ENCODE measurements around the gene MRPL14. TPM values are rescaled to one million over a fixed set of nuclear protein-coding genes. Genes with fewer than 3 reads are reported as not detected.
A peak's percentile ranks its signal among the peaks of the same experiment; 100 is the strongest.

MRPL14 gene
- total RNA-seq, 1 donor from 2014 or later: 45.5 TPM

- no peak for DNase-seq (ENCODE audit: extremely low spot score, unreplicated experiment)
- H3K4me1 Mint-ChIP-seq (ENCODE audit: unreplicated experiment): peaks cover 25% of the 10 kb centered on the region
- TF ChIP-seq, protein P1, sequence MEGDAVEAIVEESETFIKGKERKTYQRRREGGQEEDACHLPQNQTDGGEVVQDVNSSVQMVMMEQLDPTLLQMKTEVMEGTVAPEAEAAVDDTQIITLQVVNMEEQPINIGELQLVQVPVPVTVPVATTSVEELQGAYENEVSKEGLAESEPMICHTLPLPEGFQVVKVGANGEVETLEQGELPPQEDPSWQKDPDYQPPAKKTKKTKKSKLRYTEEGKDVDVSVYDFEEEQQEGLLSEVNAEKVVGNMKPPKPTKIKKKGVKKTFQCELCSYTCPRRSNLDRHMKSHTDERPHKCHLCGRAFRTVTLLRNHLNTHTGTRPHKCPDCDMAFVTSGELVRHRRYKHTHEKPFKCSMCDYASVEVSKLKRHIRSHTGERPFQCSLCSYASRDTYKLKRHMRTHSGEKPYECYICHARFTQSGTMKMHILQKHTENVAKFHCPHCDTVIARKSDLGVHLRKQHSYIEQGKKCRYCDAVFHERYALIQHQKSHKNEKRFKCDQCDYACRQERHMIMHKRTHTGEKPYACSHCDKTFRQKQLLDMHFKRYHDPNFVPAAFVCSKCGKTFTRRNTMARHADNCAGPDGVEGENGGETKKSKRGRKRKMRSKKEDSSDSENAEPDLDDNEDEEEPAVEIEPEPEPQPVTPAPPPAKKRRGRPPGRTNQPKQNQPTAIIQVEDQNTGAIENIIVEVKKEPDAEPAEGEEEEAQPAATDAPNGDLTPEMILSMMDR (conservative IDR thresholded peaks at IDR 0.05): peak; percentile 51
- no peak overlapping the region for H3K4me3 Mint-ChIP-seq
- H3K27me3 Mint-ChIP-seq: no peaks in the 10 kb centered on the region
- H3K9me3 Mint-ChIP-seq: no peaks in the 10 kb centered on the region
- H3K27ac Mint-ChIP-seq: no peak overlapping the region
- peaks cover 35% of the 10 kb centered on the region for H3K36me3 Mint-ChIP-seq
Measured at GRCh38 chr6:44113414-44113813, 13.8 kb downstream of the MRPL14 start.

DNA sequence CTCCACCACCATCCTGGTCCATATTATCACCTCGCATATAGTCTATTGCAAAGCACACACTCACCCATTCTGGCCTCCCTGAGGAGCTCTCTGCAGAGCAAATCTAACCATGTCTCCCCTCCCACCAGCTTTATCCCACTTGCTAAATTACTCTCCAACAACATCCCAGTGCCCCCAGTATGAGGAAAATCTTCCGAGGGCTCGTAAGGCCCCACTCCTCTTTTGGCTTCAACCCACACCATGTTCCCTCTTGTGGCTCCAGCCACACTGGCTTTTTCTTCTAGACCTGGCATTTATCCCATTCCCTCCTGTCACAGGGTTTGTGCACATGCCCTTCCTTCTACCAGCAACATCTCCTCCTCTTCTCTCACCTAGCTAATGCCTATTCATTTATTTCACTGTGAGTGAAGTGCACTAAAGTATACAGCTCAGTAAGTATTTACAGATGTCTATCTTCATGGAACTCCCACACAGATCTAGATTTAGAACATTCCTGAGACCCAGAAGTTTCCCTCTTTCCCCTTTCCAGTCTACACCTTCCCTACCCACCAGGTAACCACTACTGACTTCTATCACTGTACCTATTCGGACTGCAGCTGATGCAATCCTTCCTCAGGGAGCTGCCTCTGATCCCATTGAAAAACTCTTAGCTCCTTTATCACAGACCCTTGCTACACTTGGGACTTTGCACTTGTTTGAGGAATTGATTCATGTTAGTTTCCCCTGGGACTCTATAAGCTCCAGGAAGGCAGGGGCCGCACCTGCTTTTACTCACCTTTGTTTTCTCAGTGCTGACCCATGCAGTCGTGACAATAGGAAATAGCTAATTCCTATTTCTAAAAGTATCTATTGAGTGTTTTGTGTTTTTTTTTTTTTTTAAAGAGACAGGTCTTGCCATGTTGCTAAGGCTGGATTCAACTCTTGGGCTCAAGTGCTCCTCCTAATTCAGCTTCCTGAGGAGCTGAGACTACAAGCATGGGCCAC is 15.5 kb downstream of the MRPL14 start:
- H3K4me1 Mint-ChIP-seq (ENCODE audit: unreplicated experiment): peaks cover 18% of the 10 kb centered on the region
- TF ChIP-seq, protein P1 (conservative IDR thresholded peaks at IDR 0.05): no peak
- H3K27ac Mint-ChIP-seq: peak overlapping the region; percentile 75
- peak overlapping the region; percentile 27 for H3K4me3 Mint-ChIP-seq
- no peaks in the 10 kb centered on the region for H3K27me3 Mint-ChIP-seq
- peaks cover 35% of the 10 kb centered on the region for H3K36me3 Mint-ChIP-seq
- no peak for DNase-seq (ENCODE audit: extremely low spot score, unreplicated experiment)
- no peaks in the 10 kb centered on the region for H3K9me3 Mint-ChIP-seq

DNA sequence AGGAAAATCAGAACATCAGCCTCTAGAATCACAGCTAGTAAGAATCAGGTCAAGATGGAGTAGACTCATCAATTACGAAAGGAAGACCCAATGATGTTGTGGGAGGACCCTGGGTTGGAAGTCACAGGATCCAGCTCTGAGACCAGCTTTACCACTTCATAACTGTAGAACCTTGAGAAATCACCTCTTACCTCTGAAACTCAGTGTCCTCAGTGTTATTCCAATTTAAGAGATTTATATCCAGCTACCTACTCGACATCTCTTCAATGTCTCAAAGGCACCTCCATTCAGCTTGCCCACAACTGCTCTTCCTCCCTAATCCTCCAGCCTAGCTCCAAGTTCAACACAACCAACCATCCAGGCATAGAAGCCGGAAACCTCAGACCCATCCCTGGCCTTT is 16.3 kb downstream of the MRPL14 start:
- no peaks in the 10 kb centered on the region for H3K27me3 Mint-ChIP-seq
- no peaks in the 10 kb centered on the region for H3K9me3 Mint-ChIP-seq
- H3K4me1 Mint-ChIP-seq (ENCODE audit: unreplicated experiment): peaks cover 14% of the 10 kb centered on the region
- no peak overlapping the region for H3K4me3 Mint-ChIP-seq
- peaks cover 38% of the 10 kb centered on the region for H3K36me3 Mint-ChIP-seq
- TF ChIP-seq, protein P1 (conservative IDR thresholded peaks at IDR 0.05): no peak
- no peak for DNase-seq (ENCODE audit: extremely low spot score, unreplicated experiment)
- no peak overlapping the region for H3K27ac Mint-ChIP-seq

GRCh38 chr6:44110005-44110676 is 17.1 kb downstream of the MRPL14 start:
- TF ChIP-seq, protein P1 (conservative IDR thresholded peaks at IDR 0.05): no peak
- H3K9me3 Mint-ChIP-seq: no peaks in the 10 kb centered on the region
- no peak overlapping the region for H3K27ac Mint-ChIP-seq
- no peak for DNase-seq (ENCODE audit: extremely low spot score, unreplicated experiment)
- peaks cover 11% of the 10 kb centered on the region for H3K4me1 Mint-ChIP-seq (ENCODE audit: unreplicated experiment)
- no peak overlapping the region for H3K4me3 Mint-ChIP-seq
- no peaks in the 10 kb centered on the region for H3K27me3 Mint-ChIP-seq
- peaks cover 37% of the 10 kb centered on the region for H3K36me3 Mint-ChIP-seq

DNA sequence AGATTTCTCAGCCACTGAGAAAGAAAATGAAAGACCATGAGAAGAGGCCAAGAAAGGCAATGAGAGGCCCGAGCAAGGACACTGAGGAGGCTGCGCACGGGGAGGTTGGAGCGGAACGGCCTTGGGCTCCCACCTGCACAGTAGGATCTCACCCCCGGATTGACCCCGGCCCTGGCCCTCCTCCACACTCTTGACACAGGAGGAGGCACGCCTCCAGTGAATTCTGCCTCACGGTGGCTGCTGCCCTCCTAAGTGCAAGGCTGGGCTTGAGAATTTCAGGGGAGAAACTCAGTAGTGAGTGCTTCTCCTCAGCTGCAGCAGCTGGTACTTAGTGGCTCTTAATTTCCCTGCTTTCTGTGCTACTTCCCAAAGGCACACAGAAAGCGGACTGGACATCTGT is 18.0 kb downstream of the MRPL14 start:
- no peak overlapping the region for H3K4me3 Mint-ChIP-seq
- H3K27ac Mint-ChIP-seq: no peak overlapping the region
- no peaks in the 10 kb centered on the region for H3K27me3 Mint-ChIP-seq
- H3K9me3 Mint-ChIP-seq: no peaks in the 10 kb centered on the region
- TF ChIP-seq, protein P1 (conservative IDR thresholded peaks at IDR 0.05): no peak
- peaks cover 10% of the 10 kb centered on the region for H3K4me1 Mint-ChIP-seq (ENCODE audit: unreplicated experiment)
- DNase-seq (ENCODE audit: extremely low spot score, unreplicated experiment): no peak
- peaks cover 37% of the 10 kb centered on the region for H3K36me3 Mint-ChIP-seq

All from type B pancreatic cell (in vitro differentiated cells).